ENCODE data around the gene CBFA2T3. TPM values are rescaled to one million over a fixed set of nuclear protein-coding genes. Genes with fewer than 3 reads are reported as not detected.
"Not testable (repeated sequence)": the region's sequence is repeated elsewhere in the genome, so short reads cannot be mapped to it uniquely, and the experiment has no call there.

Gene CBFA2T3
- total and polyA plus RNA-seq, 4 donors = 0.18 to 9.4 (median 2.7) TPM

DNA sequence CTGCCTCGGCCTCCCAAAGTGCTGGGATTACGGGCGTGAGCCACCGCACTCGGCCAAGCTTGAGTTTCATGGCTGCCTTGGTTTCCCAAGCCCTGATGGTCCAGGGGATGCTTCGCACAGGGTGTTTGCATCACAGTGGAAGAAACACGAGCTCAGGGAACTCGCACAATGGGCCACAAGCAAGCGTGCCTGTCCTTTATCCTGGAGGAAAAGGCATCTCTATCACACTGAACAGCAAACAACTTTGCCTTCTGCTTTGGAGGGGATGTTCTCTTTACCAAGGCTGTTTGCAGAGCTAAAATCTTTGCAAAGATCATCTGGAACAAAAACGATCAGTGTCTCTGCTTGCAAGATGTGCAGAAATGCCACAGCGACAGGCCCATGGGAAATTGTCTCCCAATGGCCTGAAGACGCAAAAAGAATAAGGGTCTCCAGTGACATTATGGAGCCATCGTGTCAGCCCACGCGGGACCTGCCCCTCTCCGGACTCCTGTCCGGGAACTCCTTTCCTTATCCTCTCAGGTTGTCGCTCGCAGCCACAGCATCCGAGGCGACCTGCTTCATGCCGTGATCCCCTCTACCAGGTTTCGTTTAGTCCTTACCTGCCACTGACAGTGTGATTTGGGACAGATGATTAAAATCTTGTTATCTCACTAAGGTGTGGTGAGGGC lies 44.1 kb upstream of the CBFA2T3 start:
- Histone ChIP-seq H3K27ac (ENCODE audit: low read depth in 1 of 2, low read length in 2 of 2) (no peak overlapping the region), H3K27me3 (ENCODE audit: control insufficient read depth in 1 of 2, insufficient read depth in 2 of 2, low read length in 1 of 2) (no peaks in the 10 kb centered on the region), H3K4me3 (ENCODE audit: low read length in 2 of 2) (no peak overlapping the region), H3K9me3 (ENCODE audit: control insufficient read depth, low read length) (peaks cover 8% of the 10 kb centered on the region), H3K36me3 (ENCODE audit: control insufficient read depth in 1 of 2, insufficient read depth in 2 of 2, low read length in 1 of 2) (no peaks in the 10 kb centered on the region), H3K4me1 (ENCODE audit: control insufficient read depth in 1 of 2, insufficient read depth in 2 of 2, low read length in 2 of 2) (no peaks in the 10 kb centered on the region)
- ATAC-seq (ENCODE audit: low FRiP score) = no peak
- intact Hi-C loops (cut with DNase I) = no loop called here
- WGBS, 2 donors = 86% methylated on average over 23 of the region's 23 CpGs
- DNase-seq = peak; percentile 22 to 50

DNA sequence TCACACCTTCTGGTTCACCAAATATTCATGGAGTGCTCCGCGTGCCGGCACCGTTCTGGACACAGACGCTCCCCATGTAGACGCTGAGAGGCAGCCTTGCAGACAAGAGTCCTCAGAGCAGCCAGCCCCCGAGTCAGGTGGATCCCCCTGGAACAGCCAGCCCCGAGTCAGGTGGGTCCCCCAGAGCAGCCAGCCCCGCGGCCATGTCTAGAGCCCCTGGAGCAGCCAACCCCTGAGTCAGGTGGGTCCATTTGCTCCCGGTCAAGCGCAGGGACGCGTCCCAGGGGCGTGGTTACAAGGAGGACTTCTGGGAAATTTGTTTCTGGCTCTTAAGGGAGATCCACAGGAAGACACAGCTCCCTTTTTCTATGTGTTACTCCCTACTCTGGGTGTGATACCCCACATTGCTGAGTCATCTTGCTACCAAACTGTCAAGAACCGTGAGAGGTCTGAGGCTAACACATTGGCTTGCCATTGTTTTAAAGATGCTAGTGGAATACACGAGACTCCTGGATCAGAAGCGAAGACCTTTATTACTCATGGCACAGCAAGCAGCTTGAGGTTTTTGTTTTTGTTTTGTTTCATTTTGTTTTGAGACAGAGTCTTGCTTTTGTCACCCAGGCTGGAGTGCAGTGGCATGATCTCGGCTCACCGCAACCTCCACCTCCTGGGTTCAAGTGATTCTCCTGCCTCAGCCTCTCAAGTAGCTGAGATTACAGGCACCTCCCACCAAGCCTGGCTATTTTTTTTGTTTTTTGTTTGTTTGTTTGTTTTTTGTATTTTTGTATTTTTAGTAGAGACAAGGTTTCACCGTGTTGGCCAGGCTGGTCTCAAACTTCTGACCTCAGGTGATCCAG lies 43.3 kb upstream of the CBFA2T3 start:
- Histone ChIP-seq H3K36me3 (ENCODE audit: control insufficient read depth in 1 of 2, insufficient read depth in 2 of 2, low read length in 1 of 2) (no peaks in the 10 kb centered on the region), H3K27ac (ENCODE audit: low read depth in 1 of 2, low read length in 2 of 2) (no peak overlapping the region), H3K4me3 (ENCODE audit: low read length in 2 of 2) (no peak overlapping the region), H3K4me1 (ENCODE audit: control insufficient read depth in 1 of 2, insufficient read depth in 2 of 2, low read length in 2 of 2) (no peaks in the 10 kb centered on the region), H3K9me3 (ENCODE audit: control insufficient read depth, low read length) (peaks cover 5% of the 10 kb centered on the region), H3K27me3 (ENCODE audit: control insufficient read depth in 1 of 2, insufficient read depth in 2 of 2, low read length in 1 of 2) (no peaks in the 10 kb centered on the region)
- intact Hi-C loops (cut with DNase I) = no loop called here
- DNase-seq = peak; percentile 28 to 67
- 83 to 84% methylated on average over 21 of the region's 21 CpGs for WGBS, 2 donors
- ATAC-seq (ENCODE audit: low FRiP score) = no peak

DNA sequence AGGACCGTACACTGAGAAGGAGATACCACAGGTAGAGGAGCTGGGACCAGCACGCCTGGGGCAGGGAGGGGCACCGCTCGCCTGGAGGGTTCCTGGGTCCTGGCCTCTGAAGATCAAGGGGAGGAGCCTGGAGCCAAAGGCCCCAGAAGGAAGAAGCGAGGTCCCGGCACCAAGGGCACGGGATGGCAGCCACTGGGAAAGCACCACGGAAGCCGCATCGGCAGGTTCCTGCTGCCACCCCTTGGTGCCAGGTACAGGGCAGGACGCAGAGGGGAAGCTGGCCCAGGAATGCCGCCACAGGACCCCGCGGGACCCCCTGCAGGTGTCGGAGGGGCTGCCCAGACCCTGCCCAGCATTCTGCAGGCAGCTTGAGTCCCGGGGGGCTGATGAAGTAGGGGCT lies 42.5 kb upstream of the CBFA2T3 start:
- no peak for ATAC-seq (ENCODE audit: low FRiP score)
- Histone ChIP-seq H3K27me3 (ENCODE audit: control insufficient read depth in 1 of 2, insufficient read depth in 2 of 2, low read length in 1 of 2) (no peaks in the 10 kb centered on the region), H3K4me1 (ENCODE audit: control insufficient read depth in 1 of 2, insufficient read depth in 2 of 2, low read length in 2 of 2) (no peaks in the 10 kb centered on the region), H3K9me3 (ENCODE audit: control insufficient read depth, low read length) (peaks cover 3% of the 10 kb centered on the region), H3K4me3 (ENCODE audit: low read length in 2 of 2) (no peak overlapping the region), H3K27ac (ENCODE audit: low read depth in 1 of 2, low read length in 2 of 2) (no peak overlapping the region), H3K36me3 (ENCODE audit: control insufficient read depth in 1 of 2, insufficient read depth in 2 of 2, low read length in 1 of 2) (no peaks in the 10 kb centered on the region)
- 78 to 80% methylated on average over 16 of the region's 16 CpGs for WGBS, 2 donors
- DNase-seq = peak; percentile 30 to 69
- intact Hi-C loops (cut with DNase I) = no loop called here

DNA sequence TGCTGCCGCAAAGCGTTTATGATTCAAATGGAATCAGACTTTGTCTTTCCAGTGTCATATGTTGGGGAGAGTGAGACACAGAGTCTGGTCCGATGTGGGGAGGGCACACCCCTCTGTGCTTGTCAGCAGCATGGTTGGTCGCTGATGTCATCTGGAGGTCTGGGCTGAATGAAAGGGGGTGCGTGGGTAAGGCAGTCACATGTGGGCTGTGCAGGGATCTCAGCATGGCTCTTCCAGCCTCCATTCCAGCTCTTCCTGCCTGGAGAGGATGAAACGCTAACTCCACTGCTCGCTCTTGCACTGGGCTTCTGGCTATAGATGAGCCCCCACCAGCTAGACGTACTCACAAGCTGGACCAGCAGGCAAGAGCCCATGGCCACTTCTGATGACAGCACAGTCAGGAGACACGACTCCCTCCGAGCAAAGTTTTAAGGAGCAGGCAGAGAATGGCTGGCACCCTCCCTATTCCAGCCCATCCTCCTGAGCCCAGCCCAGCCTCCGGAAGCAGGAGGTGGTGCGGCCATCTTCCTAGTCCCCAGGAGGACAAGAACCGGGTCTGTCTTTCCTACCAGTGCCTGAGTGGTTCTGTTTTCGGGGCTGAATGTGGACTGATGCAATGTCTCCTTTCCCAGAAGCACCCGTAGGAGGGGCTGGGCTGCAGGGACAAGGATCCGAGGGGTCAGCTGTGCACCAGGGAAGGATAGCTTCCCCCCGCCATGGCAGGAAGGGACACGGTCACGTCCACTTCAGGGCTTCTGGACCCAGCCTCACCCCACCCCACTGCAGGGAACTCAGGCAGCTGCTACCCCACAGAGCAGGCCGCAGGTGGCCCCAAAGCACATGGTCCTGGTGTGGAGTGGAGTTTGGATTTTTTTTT lies 41.5 kb upstream of the CBFA2T3 start:
- Histone ChIP-seq H3K36me3 (ENCODE audit: control insufficient read depth in 1 of 2, insufficient read depth in 2 of 2, low read length in 1 of 2) (no peaks in the 10 kb centered on the region), H3K27me3 (ENCODE audit: control insufficient read depth in 1 of 2, insufficient read depth in 2 of 2, low read length in 1 of 2) (peaks cover 0 to under 1% of the 10 kb centered on the region in 2 donors), H3K27ac (ENCODE audit: low read depth in 1 of 2, low read length in 2 of 2) (no peak overlapping the region), H3K9me3 (ENCODE audit: control insufficient read depth, low read length) (peaks cover 3% of the 10 kb centered on the region), H3K4me1 (ENCODE audit: control insufficient read depth in 1 of 2, insufficient read depth in 2 of 2, low read length in 2 of 2) (no peaks in the 10 kb centered on the region), H3K4me3 (ENCODE audit: low read length in 2 of 2) (no peak overlapping the region)
- ATAC-seq (ENCODE audit: low FRiP score) (no peak), DNase-seq (peak; percentile 21 to 65)
- WGBS, 2 donors = 68 to 70% methylated on average over 20 of the region's 20 CpGs
- intact Hi-C loops (cut with DNase I) = no loop called here

DNA sequence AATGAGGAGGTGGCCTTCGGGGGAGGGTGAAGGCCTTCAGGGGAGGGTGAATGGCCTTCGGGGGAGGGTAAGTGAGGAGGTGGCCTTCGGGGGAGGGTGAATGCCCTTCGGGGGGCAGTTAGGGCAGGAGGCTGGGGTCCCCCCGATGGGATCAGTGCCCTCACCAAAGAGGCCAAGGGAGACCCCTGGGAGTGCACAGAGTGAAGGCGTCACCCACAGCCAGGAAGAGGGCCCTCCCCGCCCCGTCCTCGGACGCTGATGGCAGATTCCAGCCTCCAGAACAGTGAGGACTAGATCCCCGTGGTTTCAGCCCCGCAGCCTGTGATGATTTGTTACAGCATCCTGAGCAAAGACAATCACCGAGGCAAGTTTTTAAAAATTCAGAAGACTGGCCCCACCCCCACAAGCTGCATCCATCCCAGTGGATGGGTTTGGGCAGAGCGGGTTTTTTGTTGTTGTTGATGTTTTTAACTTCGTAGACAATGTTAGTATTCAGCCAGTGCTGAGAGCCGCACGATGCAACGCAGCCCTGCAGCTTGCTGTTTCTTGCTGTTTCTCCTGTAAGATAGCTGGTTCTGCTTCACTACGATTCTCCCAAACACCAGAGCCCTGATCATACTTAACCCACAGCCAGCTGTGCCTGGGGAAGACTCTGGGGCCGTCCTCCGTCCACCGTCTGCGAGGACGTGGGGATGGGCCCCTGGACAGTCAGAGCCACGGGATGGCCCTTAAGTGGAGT lies 40.7 kb upstream of the CBFA2T3 start:
- intact Hi-C loops (cut with DNase I) = no loop called here
- Histone ChIP-seq H3K27ac (ENCODE audit: low read depth in 1 of 2, low read length in 2 of 2) (no peak overlapping the region), H3K9me3 (ENCODE audit: control insufficient read depth, low read length) (peaks cover 3% of the 10 kb centered on the region), H3K4me1 (ENCODE audit: control insufficient read depth in 1 of 2, insufficient read depth in 2 of 2, low read length in 2 of 2) (no peaks in the 10 kb centered on the region), H3K27me3 (ENCODE audit: control insufficient read depth in 1 of 2, insufficient read depth in 2 of 2, low read length in 1 of 2) (peaks cover 0 to 1% of the 10 kb centered on the region in 2 donors), H3K36me3 (ENCODE audit: control insufficient read depth in 1 of 2, insufficient read depth in 2 of 2, low read length in 1 of 2) (no peaks in the 10 kb centered on the region), H3K4me3 (ENCODE audit: low read length in 2 of 2) (no peak overlapping the region)
- WGBS, 2 donors = 71 to 72% methylated on average over 25 of the region's 25 CpGs
- ATAC-seq (ENCODE audit: low FRiP score) (no peak), DNase-seq (peak in 1 of 2 donors; percentile 21)

DNA sequence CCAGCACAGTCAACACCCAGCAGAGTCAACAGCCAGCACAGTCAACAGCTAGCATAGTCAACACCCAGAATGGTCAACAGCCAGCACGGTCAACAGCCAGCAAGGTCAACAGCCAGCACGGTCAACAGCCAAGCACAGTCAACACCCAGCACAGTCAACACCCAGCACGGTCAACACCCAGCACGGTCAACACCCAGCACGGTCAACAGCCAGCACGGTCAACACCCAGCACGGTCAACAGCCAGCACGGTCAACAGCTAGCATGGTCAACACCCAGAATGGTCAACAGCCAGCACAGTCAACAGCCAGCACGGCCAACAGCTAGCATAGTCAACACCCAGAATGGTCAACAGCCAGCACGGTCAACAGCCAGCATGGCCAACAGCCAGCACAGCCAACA lies 39.6 kb upstream of the CBFA2T3 start:
- H3K27ac ChIP-seq (ENCODE audit: low read depth in 1 of 2, low read length in 2 of 2); H3K27me3 ChIP-seq (ENCODE audit: control insufficient read depth in 1 of 2, insufficient read depth in 2 of 2, low read length in 1 of 2); H3K4me3 ChIP-seq (ENCODE audit: low read length in 2 of 2); H3K36me3 ChIP-seq (ENCODE audit: control insufficient read depth in 1 of 2, insufficient read depth in 2 of 2, low read length in 1 of 2); H3K4me1 ChIP-seq (ENCODE audit: control insufficient read depth in 1 of 2, insufficient read depth in 2 of 2, low read length in 2 of 2); H3K9me3 ChIP-seq (ENCODE audit: control insufficient read depth, low read length); ATAC-seq (ENCODE audit: low FRiP score); intact Hi-C loops (cut with DNase I): not testable (repeated sequence)
- DNase-seq = peak; percentile 17 to 22
- WGBS, 2 donors = 94 to 96% methylated on average over 10 of the region's 10 CpGs

DNA sequence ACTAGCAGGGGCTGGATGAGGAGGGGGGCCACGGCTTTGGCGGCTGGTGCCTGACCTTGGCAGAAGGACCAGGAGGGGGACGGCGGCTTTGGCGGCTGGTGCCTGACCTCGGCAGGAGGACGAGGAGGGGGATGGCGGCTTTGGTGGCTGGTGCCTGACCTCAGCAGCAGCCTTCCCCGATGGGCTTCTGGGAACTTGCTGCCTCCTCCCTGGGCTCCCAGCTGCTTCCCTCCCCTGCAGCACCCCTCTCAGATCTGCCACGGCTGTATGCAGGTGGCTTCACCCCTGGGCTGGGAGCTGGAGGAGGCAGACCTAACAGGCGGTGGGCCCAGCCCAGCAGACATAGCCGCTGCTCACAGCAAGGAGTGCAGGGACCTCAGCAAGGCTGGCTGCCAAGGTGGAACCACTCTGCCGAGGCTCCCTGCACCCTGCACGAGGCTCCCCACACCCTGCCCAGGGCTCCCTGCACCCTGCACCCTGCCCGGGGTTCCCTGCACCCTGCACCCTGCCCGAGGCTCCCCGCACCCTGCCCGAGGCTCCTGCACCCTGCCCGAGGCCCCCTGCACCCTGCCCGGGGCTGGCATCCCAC lies 38.4 kb upstream of the CBFA2T3 start:
- intact Hi-C loops (cut with DNase I) = no loop called here
- Histone ChIP-seq H3K4me3 (ENCODE audit: low read length in 2 of 2) (no peak overlapping the region), H3K4me1 (ENCODE audit: control insufficient read depth in 1 of 2, insufficient read depth in 2 of 2, low read length in 2 of 2) (no peaks in the 10 kb centered on the region), H3K27ac (ENCODE audit: low read depth in 1 of 2, low read length in 2 of 2) (no peak overlapping the region), H3K9me3 (ENCODE audit: control insufficient read depth, low read length) (peaks cover 3% of the 10 kb centered on the region), H3K27me3 (ENCODE audit: control insufficient read depth in 1 of 2, insufficient read depth in 2 of 2, low read length in 1 of 2) (peaks cover 0 to 1% of the 10 kb centered on the region in 2 donors), H3K36me3 (ENCODE audit: control insufficient read depth in 1 of 2, insufficient read depth in 2 of 2, low read length in 1 of 2) (no peaks in the 10 kb centered on the region)
- WGBS, 2 donors = 80 to 82% methylated on average over 16 to 20 of the region's 20 CpGs
- DNase-seq (peak; percentile 38 to 54), ATAC-seq (ENCODE audit: low FRiP score) (no peak)

Measured in aorta (tissue), 5 donors.